ENCODE results near the gene TMEM126A. TPM values are rescaled to one million over a fixed set of nuclear protein-coding genes. Genes with fewer than 3 reads are reported as not detected.

TMEM126A gene
- total RNA-seq, 2 experiments from 2014 or later = 29.3 to 30.7 TPM

Other genes with a start within 250 kb of the TMEM126A start
- 1 to 10 TPM in 1 of 2 experiments, under 1 TPM in 1; 0.85 to 1.1 TPM for gene DLG2, start 20.6 kb upstream of the TMEM126A start, total RNA-seq
- 10 to 100 TPM; 52.7 to 56.7 TPM for gene TMEM126B, start 19.4 kb upstream of the TMEM126A start, total RNA-seq
- gene CREBZF, start 17.2 kb downstream of the TMEM126A start, total RNA-seq = 10 to 100 TPM; 55.5 to 57.2 TPM
- under 1 TPM; 0.52 to 0.60 TPM for gene CCDC89, start 38.2 kb downstream of the TMEM126A start, total RNA-seq
- 10 to 100 TPM; 43.5 to 45.6 TPM for gene SYTL2, start 163.2 kb downstream of the TMEM126A start, total RNA-seq
- gene CCDC83, start 207.4 kb downstream of the TMEM126A start, total RNA-seq = not detected